Hematopoietic multipotent progenitor cell (in vitro differentiated cells): ENCODE measurements around the gene CMC1. TPM values are rescaled to one million over a fixed set of nuclear protein-coding genes. Genes with fewer than 3 reads are reported as not detected.

Experiments used
- DNase-seq, 3 donors: peaks; one replicate each; pipeline ENCODE4 v3.0.0-alpha.2; 2011 to 2015; ENCODE audit warnings: low read depth in 2 of 3, low spot score in 2 of 3
- total RNA-seq: library from RNA; depleted of rRNA; stranded (reverse); fragments of >200 nt; gene quantifications from one replicate; pipeline ENCODE4 v1.2.3, GENCODE V29; 2012

The CMC1 gene
- total RNA-seq, 1 donor: 1.9 TPM

- DNase-seq: peak in 2 of 3 donors; percentile 15 to 60
Measured at GRCh38 chr3:28295898-28296490, 54.6 kb downstream of the CMC1 start.

DNA sequence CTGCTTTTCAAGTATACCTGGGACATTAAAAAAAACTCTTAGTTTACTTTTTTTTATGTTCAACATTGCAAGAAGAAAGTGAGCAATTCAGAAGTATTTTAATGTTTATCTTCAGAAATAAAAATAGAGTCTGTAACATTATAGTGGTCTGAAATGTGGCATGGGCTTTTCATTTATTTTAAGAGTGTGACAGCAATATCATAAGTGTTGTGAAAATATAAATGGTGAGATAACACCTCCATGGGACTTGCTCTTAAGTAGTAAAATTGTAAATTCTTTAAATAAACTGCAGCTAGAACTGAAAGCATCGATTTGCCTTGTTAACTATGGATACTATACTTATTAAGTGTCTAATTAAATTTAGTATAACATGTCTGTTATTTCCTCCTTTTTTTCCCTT lies 58.3 kb downstream of the CMC1 start:
- no peak for DNase-seq

- DNase-seq: no peak
Measured at GRCh38 chr3:28300345-28300962, 59.0 kb downstream of the CMC1 start.

- DNase-seq: no peak
Measured at GRCh38 chr3:28301688-28302087, 60.3 kb downstream of the CMC1 start.

DNA sequence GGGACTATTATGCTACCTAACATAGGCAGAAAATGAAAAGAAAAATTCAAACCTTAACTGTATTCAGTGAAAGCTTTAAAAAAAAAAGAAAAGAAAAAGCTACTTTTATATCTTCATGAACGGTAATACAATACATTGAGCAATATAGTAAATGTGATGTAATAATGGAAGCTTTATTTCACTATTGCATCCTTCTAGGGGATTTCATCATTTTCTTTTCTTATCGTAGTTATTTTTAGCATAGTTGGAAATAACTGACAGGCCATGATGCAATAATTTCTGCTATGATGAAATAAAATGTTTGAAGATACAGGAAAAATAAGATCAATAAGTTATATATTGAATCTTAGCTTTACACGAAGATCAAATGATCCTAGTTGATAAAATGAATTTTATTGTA lies 66.8 kb downstream of the CMC1 start:
- DNase-seq: no peak

- no peak for DNase-seq
Measured at GRCh38 chr3:28315711-28316110, 74.3 kb downstream of the CMC1 start.

DNA sequence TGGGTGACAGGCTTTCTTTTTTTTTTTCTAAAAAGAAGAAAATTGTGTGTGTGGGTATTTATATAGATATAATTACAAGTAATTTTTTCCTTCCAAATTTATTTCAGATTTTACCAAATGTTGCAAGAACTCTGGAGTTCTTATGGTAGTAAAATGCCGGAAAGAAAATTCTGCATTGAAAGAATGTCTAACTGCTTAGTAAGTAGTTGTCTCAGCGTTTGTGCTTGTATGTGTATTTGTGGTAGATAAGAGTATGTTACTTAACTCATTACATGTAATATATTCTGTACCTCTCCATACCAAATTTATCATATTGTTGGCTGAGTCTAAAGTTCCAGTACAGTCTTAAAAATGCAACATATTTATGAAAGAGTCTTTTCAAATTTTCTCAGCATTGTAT lies 74.8 kb downstream of the CMC1 start:
- DNase-seq: no peak

- DNase-seq: peak; percentile 14 to 71 (median 31)
Measured at GRCh38 chr3:28317438-28318022, 76.1 kb downstream of the CMC1 start.

DNA sequence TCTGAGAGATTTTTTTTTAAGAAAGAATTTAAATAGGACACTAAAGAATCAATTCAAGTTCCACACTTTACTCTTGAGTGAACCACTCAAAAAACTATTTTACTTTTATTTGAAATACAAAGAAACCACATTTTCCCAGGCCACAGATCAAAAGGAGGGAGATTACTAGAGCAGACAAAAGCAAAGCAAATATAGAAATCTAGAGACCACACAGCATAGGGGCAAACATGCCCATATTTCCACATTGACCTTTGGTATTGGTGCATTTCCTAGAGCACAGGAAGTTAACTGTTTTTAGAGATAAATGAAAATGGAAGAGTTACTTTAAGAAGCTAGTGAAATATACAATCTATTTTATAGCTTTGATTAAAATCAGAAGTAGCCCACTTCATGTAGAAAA lies 79.6 kb downstream of the CMC1 start:
- DNase-seq: no peak

DNA sequence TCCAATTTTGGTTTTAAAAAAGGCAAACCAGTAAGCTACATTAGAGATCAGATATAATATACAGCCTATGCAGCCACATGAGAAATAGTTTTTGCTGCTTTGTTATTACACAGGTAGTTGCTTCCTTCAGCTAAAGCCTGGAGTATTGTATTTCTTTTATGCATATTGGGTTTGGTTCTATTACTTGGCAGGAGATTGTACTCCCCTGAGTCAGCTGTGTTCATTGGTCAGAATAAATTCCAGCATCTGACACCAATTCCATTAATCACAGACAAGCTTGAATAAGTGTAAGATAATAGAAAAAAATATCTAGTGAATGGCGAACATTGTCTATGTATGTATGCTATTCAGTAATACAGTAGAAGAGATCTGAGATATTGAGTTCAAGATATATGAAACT lies 81.0 kb downstream of the CMC1 start:
- no peak for DNase-seq

- peak in 1 of 3 donors; percentile 24 for DNase-seq
Measured at GRCh38 chr3:28326458-28326926, 85.1 kb downstream of the CMC1 start.

GRCh38 chr3:28328188-28329151 lies 87.1 kb downstream of the CMC1 start:
- peak in 2 of 3 donors; percentile 21 to 61 for DNase-seq

DNA sequence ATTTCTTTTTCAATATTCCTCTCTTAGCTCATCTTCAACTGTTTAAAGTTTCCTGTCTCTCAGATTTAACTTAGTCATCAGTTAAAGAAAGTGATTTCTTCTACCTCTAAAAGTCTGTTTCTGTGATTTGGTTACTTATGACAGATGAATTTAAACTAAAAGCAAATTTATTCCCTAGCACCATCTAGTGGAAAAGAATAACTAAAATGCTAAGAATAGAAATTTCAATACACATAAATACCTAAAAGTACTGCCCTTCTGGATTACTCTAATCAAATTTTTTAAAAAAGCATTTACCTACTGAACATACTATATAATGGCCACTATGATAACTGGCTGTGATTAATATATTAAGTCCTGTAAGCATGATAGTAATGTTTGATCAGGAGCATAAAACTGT lies 93.1 kb downstream of the CMC1 start:
- peak in 1 of 3 donors; percentile 26 for DNase-seq

GRCh38 chr3:28335246-28335645 lies 93.8 kb downstream of the CMC1 start:
- no peak for DNase-seq

GRCh38 chr3:28337230-28337629 lies 95.8 kb downstream of the CMC1 start:
- no peak for DNase-seq

DNA sequence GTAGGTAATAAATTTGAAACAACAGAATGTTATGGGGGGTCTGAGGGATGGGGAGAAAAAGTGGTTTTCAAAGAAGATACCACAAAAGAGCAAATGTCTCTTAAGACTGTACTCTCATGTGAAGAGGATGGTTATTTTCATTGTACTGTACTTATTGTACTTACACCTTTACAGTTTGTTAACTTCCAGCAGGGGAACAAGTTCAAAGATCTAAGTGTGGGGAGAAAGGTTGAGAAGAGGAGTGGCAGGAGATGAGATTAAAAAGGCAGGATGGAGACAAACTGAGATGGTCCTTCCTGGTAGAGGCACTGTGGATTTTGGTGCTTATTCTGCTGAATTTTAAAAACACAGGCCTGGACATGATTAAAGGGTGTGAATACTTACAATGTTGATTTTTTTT lies 101.7 kb downstream of the CMC1 start:
- DNase-seq: no peak

DNA sequence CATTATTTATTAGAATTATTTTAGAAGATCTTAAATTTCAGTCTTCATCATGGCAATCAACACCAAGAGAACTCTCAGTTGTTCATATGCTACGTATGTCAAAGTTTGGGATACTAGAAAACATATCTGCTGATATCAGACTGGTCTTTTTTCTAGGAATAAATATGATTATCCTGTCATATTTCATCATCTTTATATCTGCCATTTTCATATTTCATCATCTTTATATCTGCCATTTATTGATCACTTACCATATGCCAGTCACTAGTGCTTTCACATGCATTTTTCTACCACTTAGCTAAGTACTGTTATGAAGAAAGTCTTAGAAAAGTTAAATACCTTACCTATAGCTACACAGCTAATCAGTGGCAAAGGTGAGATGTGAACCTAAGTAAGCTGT lies 104.3 kb downstream of the CMC1 start:
- no peak for DNase-seq

DNA sequence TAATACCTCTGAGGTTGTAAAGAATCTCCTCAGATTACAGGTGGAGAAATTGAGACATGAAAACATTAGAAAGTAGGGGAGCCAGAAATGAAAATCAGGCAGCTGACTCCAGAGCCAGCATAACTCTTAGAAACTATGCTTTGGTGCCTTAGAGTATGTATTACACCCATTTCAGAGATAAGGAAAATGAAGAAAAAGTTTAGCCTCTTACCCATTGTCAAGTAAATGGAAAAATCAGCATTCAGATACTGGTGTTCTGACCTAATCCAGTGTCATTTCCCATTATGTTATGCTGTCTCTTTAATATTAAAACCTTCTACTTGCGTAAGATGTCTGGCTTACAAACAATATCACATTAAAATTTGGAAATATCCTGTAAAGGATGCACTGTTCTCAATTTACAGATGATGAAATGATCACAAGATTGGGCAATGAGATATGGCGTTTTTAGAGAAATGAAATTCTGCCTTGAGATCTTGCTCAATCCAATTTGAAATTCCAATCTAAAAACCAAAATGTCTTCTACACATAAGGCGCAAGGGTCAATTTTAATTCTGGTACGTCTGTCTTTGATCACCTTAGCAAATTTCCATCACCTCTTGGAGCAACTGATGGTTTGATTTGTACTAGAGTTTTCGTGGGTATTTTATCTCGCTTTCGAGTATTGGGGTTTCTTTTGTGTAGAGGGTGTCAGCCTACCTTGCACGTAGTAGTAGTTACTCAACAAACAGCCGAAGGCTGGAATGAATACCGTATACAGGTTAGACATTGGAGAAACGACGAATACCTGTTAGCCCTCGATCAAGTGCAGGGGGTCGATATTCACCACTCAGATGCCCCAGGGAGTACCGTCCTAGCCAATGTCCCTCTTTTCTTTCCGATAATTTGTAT lies 106.2 kb downstream of the CMC1 start:
- DNase-seq: peak in 1 of 3 donors; percentile 12

DNA sequence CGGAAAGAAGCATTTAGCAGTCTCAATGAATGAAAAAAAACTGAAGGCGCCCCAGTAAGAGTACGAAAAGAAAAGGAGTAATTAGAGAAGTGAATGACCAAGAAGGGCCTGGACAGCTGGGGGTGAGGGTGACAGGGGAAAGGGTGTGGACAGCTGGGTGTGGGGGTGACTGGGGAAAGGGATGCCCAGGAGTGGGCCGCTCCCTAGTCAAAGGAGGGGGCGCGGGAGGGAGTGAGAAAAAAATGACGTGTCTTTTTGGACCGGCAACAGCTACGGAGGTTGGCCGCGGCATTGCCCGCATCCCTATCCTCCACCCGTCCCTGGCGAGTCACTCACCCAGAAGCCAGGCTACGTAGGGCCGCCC lies 106.8 kb downstream of the CMC1 start:
- no peak for DNase-seq
